Panc1 (cell line): ENCODE data around the gene OGA. TPM values are rescaled to one million over a fixed set of nuclear protein-coding genes. Genes with fewer than 3 reads are reported as not detected.

ENCODE experiments used
- ATAC-seq: fragments of 200-7000 bp; cut with Tn5 transposase; 2 replicates; pipeline ENCODE4 v1.9.1; 2020; ENCODE audit warnings: mild to moderate bottlenecking, moderate library complexity
- BruUV-seq: library from RNA; stranded (reverse); fragments of 400-500 nt; replicated peaks from 2 replicates; lab custom pipeline; 2021; lab: Mats Ljungman, UMichigan
- CTCF ChIA-PET: fragments of 300-600 bp; sonication (Branson Sonifier 250); formaldehyde crosslinking; loops from one replicate; lab custom pipeline; 2022; ENCODE audit warnings: antibody characterized with exemption; lab: Charles Lee
- POLR2A ChIA-PET: fragments of 300-600 bp; sonication (Branson Sonifier 250); formaldehyde crosslinking; loops from one replicate; lab custom pipeline; 2022; ENCODE audit warnings: antibody characterized with exemption; lab: Charles Lee
- DNase-seq: peaks from one replicate; pipeline ENCODE4 v3.0.0-alpha.2; 2010; ENCODE audit warnings: low read depth, low spot score
- H3K27ac ChIP-seq: 2 replicates; pipeline ENCODE4 v1.5.1; 2011; ENCODE audit warnings: mild to moderate bottlenecking, low read length, inconsistent platforms
- H3K27me3 ChIP-seq: fragments of 200-500 bp; sonication (Bioruptor generic); 2 replicates; pipeline ENCODE4 v1.6.0; 2014; ENCODE audit warnings: low read length, inconsistent platforms; ENCODE audit not compliant: control insufficient read depth, insufficient read depth
- H3K36me3 ChIP-seq: fragments of 200-500 bp; sonication (Bioruptor generic); 2 replicates; pipeline ENCODE4 v1.5.1; 2014; ENCODE audit warnings: inconsistent platforms, mild to moderate bottlenecking, low read length, moderate library complexity; ENCODE audit not compliant: control insufficient read depth, insufficient read depth
- H3K4me1 ChIP-seq: 2 replicates; pipeline ENCODE4 v1.5.1; 2011; ENCODE audit warnings: inconsistent platforms, mild to moderate bottlenecking, low read length, moderate library complexity; ENCODE audit not compliant: control insufficient read depth, insufficient read depth
- H3K4me3 ChIP-seq, 2 experiments: 2 replicates each; pipeline ENCODE4 v1.5.1; 2011 to 2012; ENCODE audit warnings: low read depth in 2 of 2, low read length in 2 of 2, mild to moderate bottlenecking in 2 of 2, inconsistent platforms in 1 of 2, moderate library complexity in 1 of 2
- H3K9me3 ChIP-seq: fragments of 200-500 bp; sonication (Bioruptor generic); 2 replicates; pipeline ENCODE4 v1.5.1; 2014; ENCODE audit warnings: low read depth, mild to moderate bottlenecking, inconsistent platforms, low read length, moderate library complexity; ENCODE audit not compliant: control insufficient read depth, insufficient read depth
- POLR2AphosphoS5 ChIP-seq: IDR thresholded peaks from 2 replicates; pipeline ENCODE4 v1.6.1; 2012; ENCODE audit warnings: mild to moderate bottlenecking, low read depth, low read length, moderate library complexity
- REST ChIP-seq, 2 experiments: IDR thresholded peaks; 2 replicates each; pipeline ENCODE4 v1.6.1; 2011 to 2012; ENCODE audit warnings: low read depth in 2 of 2, control low read depth in 1 of 2, low read length in 1 of 2, mild to moderate bottlenecking in 1 of 2, moderate library complexity in 1 of 2; ENCODE audit not compliant: insufficient read depth in 1 of 2
- SIN3A ChIP-seq: IDR thresholded peaks from 2 replicates; pipeline ENCODE4 v1.6.1; 2012; ENCODE audit warnings: low read depth, mild to moderate bottlenecking, low read length, moderate library complexity, borderline replicate concordance; ENCODE audit not compliant: insufficient read depth
- TCF7L2 ChIP-seq: IDR thresholded peaks from 2 replicates; pipeline ENCODE4 v1.6.1; 2011; ENCODE audit warnings: mild to moderate bottlenecking, low read depth, low read length, inconsistent platforms
- in situ Hi-C: cut with HindIII; loops from 2 replicates; pipeline ENCODE4 v1.10.0; 2016; ENCODE audit warnings: low sequenced_read_pairs, low pct_unique_long_range_greater_than_20kb
- intact Hi-C: fragments of 100-400 bp; cut with micrococcal nuclease; formaldehyde crosslinking; loops from one replicate; pipeline ENCODE4 v1.10.0; 2022; ENCODE audit not compliant: unreplicated experiment
- total RNA-seq: library from RNA; stranded (reverse); gene quantifications from one replicate; pipeline ENCODE4 v1.2.1, GENCODE V29; 2021; ENCODE audit not compliant: unreplicated experiment
- TF ChIP-seq, protein P1 (sequence below): fragments of 450-650 bp; IDR thresholded peaks from 2 replicates; pipeline ENCODE4 v1.5.1; 2017; ENCODE audit warnings: mild to moderate bottlenecking

OGA gene
- total RNA-seq, 1 experiment from 2014 or later: 117 TPM

GRCh38 chr10:101776161-101776817 is 42.0 kb downstream of the OGA start:
- CTCF ChIA-PET: no interaction called here
- Histone ChIP-seq H3K4me3 (no peak overlapping the region), H3K9me3 (no peaks in the 10 kb centered on the region), H3K4me1 (peaks cover 13% of the 10 kb centered on the region), H3K36me3 (no peaks in the 10 kb centered on the region), H3K27ac (no peak overlapping the region), H3K27me3 (no peaks in the 10 kb centered on the region; the same call in 1 of the 2 replicates)
- DNase-seq (no peak), ATAC-seq (no peak)
- BruUV-seq: no TSS peak
- in situ Hi-C loops: no loop called here
- intact Hi-C loops: no loop called here
- POLR2A ChIA-PET: no interaction called here
- TF ChIP-seq, protein P1, sequence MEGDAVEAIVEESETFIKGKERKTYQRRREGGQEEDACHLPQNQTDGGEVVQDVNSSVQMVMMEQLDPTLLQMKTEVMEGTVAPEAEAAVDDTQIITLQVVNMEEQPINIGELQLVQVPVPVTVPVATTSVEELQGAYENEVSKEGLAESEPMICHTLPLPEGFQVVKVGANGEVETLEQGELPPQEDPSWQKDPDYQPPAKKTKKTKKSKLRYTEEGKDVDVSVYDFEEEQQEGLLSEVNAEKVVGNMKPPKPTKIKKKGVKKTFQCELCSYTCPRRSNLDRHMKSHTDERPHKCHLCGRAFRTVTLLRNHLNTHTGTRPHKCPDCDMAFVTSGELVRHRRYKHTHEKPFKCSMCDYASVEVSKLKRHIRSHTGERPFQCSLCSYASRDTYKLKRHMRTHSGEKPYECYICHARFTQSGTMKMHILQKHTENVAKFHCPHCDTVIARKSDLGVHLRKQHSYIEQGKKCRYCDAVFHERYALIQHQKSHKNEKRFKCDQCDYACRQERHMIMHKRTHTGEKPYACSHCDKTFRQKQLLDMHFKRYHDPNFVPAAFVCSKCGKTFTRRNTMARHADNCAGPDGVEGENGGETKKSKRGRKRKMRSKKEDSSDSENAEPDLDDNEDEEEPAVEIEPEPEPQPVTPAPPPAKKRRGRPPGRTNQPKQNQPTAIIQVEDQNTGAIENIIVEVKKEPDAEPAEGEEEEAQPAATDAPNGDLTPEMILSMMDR: no peak
- no peak for TF ChIP-seq POLR2AphosphoS5
- no peak for TF ChIP-seq REST (IDR thresholded peaks at IDR 0.05; ENCODE audit: insufficient read depth in 1 of 2, low read depth in 2 of 2, low read length in 1 of 2)
- TF ChIP-seq TCF7L2: no peak
- no peak for TF ChIP-seq SIN3A

DNA sequence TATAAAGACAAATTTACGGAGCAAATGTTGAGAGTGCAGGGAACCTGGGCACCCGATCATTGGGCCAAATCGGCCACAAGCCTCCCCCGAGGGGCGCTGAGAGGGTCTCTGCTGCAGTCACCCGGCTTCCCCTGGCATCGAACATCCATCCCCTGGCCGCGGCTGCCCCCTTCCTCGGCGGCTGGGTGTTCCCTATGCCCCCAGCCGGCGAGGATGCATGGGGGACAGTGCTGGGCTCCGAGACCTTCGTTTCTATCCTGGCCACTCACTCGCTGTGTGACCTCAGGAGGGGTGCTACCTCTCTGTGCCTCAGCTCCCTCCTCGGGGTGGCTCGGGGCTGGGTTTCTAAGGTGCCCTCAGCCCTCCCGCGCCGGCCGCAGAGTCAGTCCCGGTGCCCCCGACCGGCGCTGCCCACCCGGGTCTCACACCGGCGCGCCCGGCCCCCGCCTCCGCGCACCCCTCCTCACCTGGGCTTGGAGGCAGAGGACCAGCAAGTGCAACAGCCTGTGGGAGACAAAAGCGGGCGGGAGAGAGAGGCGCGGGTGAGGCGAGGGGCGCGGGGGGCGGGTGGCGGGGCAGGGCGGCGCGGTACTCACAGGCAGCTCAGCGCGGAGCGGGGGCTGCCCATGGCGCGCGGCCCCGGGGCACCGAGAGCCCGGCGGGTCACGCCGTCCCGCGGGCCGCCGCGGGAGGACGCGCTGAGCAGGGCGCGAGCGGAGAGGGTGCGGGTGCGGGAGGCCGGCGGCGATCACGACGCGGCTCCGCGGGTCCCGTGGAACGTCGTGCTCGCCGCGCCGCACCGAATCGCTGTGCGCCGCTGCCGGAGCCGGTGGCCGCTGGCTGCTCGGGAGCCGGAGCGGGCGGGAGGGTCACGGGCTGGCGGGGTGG is 42.7 kb downstream of the OGA start, which contains the start of gene FGF8:
Gene FGF8 (minus strand): TSS at position 842 of the 888 bp plus-strand sequence. CDS start 214 bp downstream, at position 628.
- Histone ChIP-seq H3K4me3 (peak within 1 kb of the TSS in 1 of 2 experiments; percentile 21; a peak in 2 of 4 replicates), H3K36me3 (no peaks in the 10 kb centered on the region), H3K4me1 (peaks cover 6% of the 10 kb centered on the region), H3K9me3 (no peaks in the 10 kb centered on the region), H3K27me3 (no peaks in the 10 kb centered on the region; the same call in 1 of the 2 replicates), H3K27ac (no peak within 1 kb of the TSS)
- DNase-seq (no peak), ATAC-seq (no peak)
- intact Hi-C loops (no loop called here), in situ Hi-C loops (no loop called here)
- ChIA-PET CTCF (no interaction called here), POLR2A (no interaction called here)
- no TSS peak for BruUV-seq
- TF ChIP-seq, protein P1: no peak
- TF ChIP-seq SIN3A (no peak), POLR2AphosphoS5 (no peak), REST (IDR thresholded peaks at IDR 0.05; ENCODE audit: insufficient read depth in 1 of 2, low read depth in 2 of 2, low read length in 1 of 2) (no peak), TCF7L2 (no peak)
